Stimulated activated CD4-positive, alpha-beta T cell treated with anti-CD3 and anti-CD28 coated beads, Interleukin-1b, Interleukin-23, amount 100 ng/mL, for 1 hour (primary cell): Measurements from ENCODE around the gene MPDZ.

ENCODE experiments used
- DNase-seq, 2 donors: peaks; one replicate each; pipeline ENCODE4 v3.0.0-alpha.2; 2020; ENCODE audit warnings: low read depth in 2 of 2

Gene MPDZ

DNA sequence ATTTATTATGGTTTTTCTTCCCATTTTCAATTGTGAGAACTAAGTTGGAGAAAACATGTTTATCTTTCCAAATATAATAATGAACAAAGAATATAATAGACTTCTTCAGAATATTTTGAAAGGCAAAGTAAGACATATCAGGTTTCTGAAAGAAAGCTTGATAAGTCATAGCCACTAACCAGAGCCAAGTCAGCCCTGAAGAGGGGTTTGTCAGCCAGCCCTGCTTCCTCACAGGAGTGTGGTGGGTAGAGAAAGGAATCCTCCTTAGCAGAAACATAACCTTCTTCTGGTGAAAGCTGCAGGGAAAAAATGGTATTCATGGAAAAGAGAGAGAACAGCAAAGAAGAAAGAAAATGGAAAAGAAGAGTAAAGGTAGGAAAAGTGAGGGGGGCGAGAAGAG is 93.4 kb downstream of the MPDZ start:
- no peak for DNase-seq

DNA sequence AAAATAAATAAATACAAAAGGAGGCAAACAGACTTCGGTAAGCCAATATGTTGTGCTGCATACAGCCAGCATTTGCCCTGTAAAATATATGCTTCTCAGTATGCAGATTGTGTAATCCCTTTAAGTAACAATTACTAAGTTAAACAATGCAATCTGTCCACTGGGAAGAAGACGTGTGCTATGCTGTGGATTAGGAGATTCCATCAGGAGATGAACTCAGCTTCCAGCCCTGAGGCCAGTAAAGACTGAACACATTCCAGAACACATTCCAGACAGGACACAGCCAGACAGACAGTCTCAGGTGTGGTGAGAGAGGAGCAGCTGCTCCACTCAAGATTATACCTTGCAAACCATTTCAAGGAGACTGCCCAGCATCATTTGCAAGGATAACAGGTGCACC is 97.8 kb downstream of the MPDZ start:
- no peak for DNase-seq

DNA sequence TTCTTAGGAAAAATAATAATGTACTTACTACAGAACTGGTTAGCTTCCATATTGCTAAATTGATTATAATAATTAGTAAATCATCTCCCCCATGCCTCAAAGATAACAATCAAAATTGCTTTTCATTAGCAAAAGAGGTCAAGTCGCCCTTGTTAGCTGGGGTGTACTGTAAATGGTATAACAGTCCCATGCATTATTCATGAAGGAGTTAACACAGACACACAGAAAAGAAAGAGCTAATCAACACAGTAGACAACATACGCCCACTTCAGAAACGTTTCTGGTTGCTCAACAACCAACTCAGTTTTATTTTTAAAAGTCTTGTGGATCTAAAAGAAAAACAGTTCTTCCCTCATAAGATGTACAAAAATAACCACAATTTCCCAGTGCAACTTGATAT is 100.2 kb downstream of the MPDZ start:
- no peak for DNase-seq

DNA sequence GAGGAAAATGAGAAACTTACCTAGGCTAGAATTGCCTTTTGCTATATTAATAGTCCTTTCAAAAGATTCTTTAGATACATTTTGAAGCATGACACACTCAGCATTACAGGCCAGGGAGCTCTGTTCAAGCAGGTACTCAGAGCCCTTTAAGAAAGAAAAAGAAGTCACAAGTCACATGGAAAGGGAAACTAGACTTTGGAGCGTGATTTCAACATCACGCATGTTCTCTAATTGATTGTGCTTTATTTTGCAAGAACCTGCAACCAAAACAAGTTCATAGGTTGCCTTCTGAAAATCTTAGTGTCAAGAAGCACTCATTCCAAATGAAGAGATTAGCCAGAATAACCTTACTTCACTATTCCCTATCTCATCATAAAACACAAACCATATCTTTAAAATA is 103.8 kb downstream of the MPDZ start:
- DNase-seq, result no peak

DNA sequence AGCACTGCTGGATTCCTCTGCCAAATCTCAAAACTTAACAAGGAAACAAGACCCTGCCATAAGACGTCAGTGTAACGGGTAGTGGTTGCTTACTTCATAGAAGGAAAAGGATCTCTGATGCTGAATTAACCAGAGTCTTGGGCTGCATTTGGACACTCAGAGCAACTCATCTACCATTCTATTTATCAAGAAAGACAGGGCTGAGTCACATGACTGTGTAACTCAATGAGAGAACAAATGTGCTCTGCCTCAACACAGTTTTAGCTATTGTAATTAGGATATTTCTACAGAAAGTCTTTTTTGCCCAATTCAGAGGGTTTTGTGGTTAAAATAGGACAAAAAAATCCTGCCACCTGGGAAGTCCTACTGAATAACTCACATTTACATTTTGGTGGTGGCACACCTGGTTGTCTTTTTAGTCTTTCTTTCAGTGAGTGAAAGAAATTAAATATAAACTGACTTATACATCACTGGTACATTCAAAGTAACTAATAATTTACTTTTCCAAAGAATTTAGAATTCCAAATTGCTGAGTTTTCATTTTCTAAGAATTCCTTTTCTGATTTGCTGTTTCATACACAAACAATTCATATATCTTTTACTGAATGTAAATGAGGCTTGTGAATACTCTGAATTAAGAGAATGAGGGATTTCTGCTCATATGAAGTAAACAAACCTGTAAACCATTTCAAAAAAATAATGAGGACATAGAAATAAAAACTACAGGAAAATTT is 104.4 kb downstream of the MPDZ start:
- DNase-seq, result no peak

DNA sequence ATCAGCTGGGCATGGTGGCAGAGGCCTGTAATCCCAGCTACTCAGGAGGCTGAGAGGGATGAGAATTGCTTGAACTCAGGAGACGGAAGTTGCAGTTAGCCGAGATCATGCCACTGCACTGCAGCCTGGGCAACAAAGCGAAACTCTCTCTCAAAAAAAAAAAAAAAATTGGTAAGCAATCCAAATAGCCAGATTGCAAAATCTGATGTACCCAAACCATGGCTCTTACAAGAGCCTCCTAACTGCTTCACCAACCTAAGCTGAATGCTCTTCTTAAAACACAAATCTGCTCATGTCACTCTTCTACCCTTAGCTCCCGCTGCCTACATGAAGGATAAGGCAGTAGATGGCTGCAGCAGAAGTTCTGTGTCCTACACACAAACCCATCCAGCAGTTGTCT is 105.9 kb downstream of the MPDZ start:
- DNase-seq, result no peak

DNA sequence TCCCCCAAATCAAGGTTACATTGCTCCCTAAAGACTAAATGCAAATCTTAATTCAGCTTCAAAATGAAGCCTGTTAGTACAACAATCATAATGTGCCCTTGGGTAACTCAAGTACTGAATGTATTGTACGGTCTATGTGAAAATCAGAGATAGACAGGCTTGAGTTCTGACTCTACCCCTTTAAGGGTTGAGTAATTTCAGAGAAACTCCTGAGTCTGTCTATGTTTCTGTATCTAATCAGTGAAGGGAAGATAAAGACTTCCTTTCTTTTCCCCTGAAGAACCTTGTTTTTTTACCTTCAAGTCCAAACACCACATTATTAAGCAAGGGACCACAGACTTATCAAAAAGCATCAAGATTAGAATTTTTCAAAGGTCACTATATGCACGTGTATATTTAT is 108.2 kb downstream of the MPDZ start:
- no peak for DNase-seq

DNA sequence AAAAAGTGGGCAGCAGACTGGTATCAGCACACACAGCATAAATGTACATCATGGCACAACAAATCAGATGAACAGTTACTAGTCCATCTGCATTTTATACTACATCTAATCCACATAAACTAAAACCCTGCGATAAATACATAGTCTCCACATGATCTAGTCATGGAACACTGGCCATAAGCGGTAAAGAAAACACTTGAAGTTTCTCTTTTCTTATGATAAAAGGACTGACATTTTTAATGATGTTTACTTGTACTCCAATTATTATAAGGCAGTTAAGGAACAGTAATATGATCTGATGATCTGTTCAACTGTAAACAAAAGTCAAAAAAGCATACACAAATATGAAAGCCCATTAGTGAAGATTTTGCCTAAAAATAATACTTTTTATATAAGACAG is 112.5 kb downstream of the MPDZ start:
- no peak for DNase-seq

DNA sequence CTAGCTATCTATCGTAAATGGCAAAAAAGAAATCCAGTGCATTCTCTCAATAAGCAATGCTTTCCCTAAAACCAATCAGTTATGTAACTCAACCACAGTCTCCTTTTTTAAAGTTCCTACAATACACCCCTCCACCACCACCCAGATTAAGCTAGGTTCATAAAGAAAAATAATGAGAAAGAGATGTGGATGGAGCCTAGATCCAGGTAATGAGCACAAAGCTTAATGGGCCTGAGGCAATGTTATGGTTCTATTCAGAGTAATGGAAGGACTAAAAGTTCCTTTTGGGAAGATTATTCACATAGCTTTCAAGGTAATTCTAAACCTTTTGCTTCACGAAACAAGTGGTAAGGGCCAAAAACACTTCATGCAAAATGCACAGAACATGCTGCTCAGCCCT is 113.5 kb downstream of the MPDZ start:
- no peak for DNase-seq

DNA sequence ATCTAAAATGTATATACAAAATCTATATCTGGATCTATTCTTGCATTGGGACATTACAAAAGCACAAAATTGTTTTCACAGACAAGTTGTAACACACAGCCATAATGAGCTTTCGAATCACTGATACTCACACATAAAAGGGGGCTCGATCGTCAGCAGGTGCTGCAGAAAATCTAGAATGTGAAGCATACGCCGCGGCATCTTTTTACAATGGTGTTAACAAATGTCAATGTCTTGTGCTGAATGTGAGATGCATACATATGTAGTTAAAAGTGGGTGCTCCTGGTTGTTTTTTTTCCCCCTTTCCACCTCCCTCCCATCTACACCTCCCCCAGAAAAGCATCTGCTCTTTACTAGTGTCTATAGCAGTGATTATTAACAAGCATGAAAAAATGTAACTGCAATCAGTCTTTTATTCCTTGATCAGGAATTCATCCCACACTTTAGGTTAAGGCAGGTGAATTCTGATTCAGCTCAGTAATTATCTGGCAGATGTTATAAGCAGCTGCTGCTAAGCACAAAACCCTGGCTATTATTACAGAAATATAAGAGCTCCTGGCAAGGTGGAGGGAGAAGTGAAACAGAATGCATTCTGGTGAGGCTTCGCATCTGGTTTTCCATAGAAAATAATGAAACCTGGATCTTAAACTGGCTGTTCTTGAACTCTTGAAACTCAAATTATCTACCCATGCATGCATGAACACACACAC is 114.1 kb downstream of the MPDZ start:
- DNase-seq, result no peak

DNA sequence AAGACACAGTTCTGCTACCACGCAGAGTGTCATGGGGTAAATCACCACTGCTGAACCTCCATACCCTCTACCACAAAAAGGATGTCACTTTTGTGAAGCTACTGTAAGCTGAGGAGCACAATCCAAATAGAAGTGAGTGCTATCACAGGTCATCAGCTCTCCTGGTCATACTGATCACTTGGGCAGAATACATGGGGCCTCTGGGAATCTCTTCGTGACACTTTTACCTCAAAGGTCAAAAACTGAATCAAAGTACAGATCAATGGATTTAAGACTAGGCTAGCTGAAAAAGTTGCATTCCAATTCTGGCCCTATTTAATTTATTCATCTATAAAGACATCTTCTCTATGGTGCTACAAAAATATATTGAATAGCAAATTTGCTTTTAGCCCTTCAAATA is 115.5 kb downstream of the MPDZ start:
- no peak for DNase-seq

DNA sequence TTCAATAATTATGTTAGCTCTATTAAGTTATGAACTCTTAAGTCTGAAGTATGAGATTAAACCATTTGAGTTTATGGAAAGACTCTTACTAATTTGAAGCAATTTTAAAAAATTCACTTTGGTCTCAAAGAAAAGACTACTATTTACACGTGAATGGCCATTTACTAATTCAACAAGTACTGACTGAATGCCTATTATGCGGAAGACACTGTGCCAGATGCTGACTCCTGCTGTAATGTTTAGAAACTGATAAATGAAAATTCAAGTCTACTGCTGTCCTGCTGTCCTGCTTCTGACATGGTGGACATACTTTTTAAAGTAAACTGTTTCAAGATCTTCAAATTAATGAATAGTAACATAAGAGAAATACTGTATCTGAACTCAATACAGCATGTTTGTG is 116.2 kb downstream of the MPDZ start:
- DNase-seq, result no peak

DNA sequence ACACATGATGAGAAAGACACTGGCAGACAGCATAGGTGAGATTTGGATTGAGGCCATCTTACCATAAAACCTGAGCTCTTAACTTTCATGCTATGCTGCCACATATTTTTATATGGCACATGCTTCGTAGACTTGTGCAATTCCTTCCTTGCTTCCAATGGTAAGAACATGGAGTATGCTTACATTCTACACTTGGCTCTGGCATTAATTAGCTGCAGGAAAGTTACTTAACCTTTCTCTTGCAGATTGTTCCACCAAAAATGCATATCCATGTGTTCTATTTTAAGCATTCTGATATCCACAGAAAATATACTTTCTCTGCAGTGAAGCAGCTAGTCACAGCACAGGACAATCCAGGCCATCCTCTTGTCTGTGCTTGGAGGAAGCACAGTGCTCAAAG is 119.4 kb downstream of the MPDZ start:
- DNase-seq, result no peak

DNA sequence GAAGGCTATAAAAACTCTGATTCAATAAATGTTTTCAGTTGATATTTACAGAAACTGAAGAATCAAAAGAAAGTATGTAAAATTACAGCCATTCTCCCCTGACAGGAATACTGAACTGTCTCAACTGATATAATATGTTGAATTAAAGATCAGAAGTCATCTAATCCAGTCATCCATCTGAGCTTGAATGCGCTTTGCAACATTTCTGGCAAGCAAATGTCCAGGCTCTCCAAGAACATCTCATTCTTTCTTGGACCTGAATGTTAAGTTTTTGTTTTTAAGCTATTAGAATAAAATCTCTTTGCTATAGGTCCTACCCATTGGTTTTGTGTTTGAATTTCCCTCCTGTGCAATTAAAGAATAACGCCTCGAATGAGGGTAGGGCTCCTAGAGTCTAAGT is 120.5 kb downstream of the MPDZ start:
- no peak for DNase-seq

DNA sequence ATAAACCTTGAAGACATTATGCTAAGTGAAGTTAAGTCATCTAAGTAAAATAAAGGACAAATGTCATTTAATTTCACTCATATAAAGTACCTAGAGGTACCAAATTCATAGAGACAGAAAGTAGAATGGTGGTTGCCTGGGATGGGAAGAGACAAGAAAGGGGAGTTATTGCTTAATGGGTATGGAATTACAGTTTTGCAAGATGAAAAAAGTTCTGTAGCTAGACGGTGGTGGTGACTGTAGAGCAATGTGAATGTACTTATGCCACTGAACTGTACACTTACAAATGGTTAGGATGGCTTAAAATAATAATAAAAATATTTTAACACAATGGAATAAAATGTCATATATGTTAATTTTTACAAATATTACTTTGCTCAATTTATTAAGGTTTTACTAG is 128.0 kb downstream of the MPDZ start:
- DNase-seq, result no peak

DNA sequence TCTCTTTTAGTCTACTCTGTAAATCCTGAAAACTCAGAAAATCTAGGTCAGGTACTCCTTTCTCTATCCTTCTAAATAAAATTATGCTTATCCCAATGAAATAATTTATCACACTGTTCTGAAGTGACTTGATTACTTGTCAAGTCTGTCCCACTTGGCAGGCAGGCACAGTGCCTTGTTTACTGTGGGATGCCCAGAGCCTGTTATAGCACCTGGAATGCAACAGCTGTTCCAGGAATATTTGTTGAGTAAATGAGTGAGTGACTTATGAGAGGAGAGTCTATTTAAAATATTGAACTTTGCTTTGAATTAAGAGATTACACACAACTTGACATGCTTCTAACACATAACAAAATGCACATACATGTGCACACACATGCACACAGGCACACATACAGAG is 130.0 kb downstream of the MPDZ start:
- DNase-seq, result no peak

DNA sequence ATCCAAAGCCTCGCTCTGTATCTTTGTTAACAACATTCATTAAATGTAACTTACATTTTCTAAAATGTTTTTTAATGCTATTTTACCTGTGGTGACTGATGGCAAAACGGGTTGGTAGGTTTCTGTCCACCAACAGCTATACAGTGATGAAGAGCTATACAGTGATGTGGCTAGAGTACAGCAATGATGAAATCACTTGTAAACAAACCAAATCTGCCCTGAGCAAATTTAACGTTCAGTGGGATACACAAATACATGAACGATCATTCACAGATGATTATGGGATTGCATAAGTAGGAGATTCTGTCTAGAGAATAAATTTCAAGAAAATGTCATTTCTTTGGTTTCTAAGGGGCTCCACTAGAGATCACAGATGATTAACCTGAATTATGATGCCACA is 132.7 kb downstream of the MPDZ start:
- no peak for DNase-seq

DNA sequence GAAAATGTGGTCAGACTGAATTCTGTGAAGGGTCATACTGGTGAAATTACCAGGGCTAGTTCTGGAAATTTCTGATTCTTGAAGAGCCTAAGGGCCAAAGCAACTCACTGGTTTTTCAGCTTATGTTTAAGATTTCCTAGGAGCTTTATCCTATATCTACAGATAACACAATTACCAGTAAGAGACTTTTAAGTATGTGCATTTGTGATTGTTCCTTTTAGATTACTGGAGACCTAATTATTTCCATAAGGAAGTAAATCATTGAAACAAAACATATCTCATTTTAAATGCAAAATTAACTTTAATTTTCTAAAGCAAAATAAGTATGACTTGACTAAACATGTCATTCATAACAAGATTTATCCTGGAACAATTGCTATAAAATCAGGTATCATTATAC is 134.2 kb downstream of the MPDZ start:
- DNase-seq, result no peak

DNA sequence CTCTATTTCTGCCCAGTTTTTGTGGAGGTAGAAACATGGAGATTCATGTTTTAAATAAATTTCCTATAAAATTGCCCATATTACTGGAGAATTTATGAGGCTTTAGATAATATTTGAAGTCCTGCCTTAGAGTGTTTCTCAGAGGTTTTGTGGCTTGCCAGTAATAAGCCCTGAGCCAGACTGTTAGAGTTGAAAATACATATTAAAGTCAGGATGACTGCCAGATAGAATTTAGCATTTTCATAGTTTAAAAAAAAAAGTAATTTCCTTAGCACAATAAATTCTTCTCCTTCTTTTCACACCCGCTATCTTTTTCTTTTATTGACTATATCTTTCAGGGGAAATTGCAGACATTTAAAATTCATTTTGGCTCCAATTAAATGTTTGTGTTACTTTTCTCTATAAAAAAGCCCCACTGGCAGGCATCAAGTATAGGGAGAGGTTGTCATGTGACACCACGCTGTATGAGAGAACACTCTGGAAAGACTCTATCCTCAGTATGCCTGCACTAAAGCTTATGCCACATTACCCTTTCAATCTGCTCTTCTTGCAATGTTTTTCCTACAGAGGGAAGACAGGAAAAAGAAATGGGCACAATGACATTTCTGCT is 135.2 kb downstream of the MPDZ start:
- no peak for DNase-seq

DNA sequence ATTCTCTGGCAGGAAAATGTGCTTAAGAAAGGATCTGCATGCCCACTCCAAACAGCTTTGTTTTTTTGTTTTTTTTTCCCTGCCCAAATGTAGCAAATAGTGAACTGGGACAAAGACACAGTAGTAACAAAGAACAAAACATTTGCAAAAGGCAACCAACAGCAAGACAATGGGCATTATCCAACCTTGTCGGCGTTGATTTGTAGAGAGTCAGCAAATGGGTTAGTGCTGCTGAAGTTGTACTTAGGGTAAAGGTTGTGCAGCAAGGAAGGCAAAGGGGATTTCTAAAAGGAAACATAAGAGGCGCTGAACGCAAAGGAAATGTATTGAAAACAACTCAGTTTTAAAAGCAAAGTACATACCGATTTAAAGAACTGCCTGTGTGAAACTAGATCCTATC is 136.2 kb downstream of the MPDZ start:
- no peak for DNase-seq

DNA sequence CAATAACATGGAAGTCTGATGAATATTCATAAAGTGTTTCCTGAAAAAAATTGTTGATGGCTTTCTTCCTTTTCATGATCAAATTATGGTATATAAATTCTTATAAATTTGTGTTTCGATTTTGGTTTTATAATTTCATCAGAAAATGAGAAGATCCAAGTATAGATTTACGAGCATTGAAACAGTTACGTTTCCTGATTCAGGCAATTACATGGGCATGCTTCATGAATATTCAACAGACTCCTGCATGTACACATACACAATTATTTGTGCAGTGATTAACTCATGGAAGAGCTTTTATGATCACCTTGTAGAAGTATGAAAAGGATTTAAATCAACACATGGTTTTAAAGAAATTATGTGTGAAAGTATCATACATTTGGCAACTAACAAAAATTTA is 136.7 kb downstream of the MPDZ start:
- DNase-seq, result no peak

DNA sequence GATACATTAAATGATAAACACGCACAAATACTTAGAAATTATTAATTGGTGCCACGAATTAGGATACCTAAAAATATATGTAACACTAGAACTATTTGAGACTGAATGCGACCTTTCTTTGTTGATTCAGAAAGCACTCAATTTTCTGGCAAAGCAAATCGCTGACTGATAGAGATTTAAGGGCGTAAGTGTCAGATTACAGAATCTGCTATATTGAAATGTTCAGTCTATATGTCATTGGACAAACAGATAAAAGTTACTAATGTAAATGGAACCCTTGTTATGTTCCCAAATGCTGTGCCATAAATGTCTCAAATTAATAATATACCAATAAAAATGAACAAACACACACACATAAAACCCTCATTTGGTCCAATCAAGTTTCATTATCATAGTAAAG is 137.9 kb downstream of the MPDZ start:
- DNase-seq, result no peak

DNA sequence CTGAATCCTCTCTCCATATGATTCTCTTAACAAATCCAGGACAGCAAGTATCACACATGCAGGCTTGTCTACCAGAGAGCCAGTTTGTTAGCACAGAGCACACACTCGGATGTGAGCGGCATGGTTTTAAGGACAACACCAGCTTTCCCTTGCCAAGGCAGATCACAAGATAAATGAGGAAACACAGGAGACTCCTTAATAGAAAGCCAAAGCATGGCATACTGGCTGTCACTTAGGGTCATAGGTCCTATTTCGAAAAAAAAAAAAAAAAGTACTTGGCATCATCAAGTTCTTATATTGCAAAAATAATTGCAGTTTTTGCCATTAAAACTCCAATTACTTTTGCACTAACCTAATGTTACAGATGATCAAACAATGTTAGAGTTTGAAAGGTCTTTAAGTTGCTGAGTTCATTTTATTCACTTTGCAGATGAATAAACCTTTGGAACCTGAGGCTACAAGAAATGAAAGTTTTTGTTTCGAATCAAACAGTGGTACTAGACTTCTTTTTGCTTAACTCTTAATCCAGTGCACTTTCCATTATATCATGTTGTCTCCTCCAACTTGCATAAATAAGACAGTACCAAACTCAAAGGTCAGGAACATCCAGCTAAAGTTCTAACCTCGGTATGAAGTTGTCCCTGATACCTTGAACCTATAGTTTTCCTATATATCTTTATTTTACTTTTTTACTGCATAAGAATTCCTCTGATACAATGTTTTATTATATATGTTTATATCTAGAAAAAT is 138.5 kb downstream of the MPDZ start:
- DNase-seq, result no peak
